GM23248 (cell line): ENCODE data around the gene TBC1D8. TPM values are rescaled to one million over a fixed set of nuclear protein-coding genes. Genes with fewer than 3 reads are reported as not detected.

Source experiments
- DNase-seq: peaks from one replicate; pipeline ENCODE4 v3.0.0-alpha.2; 2015
- H2AFZ ChIP-seq: fragments of 200-600 bp; sonication (generic); 2 replicates; pipeline ENCODE4 v1.6.1; 2016; ENCODE audit warnings: antibody characterized with exemption
- H3F3A ChIP-seq: fragments of 200-600 bp; sonication (generic); 2 replicates; pipeline ENCODE4 v1.6.1; 2016; ENCODE audit warnings: mild to moderate bottlenecking, antibody characterized with exemption, mixed run types; ENCODE audit not compliant: insufficient read depth
- H3K27ac ChIP-seq: fragments of 200-600 bp; sonication (generic); 2 replicates; pipeline ENCODE4 v1.5.1; 2016; ENCODE audit warnings: mild to moderate bottlenecking
- H3K27me3 ChIP-seq: fragments of 200-600 bp; sonication (generic); replicated peaks from 2 replicates; pipeline ENCODE4 v1.6.1; 2016; ENCODE audit warnings: mild to moderate bottlenecking; ENCODE audit not compliant: insufficient read depth
- H3K36me3 ChIP-seq: fragments of 200-600 bp; sonication (generic); 2 replicates; pipeline ENCODE4 v1.6.1; 2016; ENCODE audit warnings: low read depth, mild to moderate bottlenecking
- H3K4me1 ChIP-seq: fragments of 200-600 bp; sonication (generic); 2 replicates; pipeline ENCODE4 v1.6.1; 2016; ENCODE audit warnings: mild to moderate bottlenecking; ENCODE audit not compliant: insufficient read depth
- H3K4me2 ChIP-seq: fragments of 200-600 bp; sonication (generic); one replicate; pipeline ENCODE4 v1.6.1; 2016; ENCODE audit warnings: mild to moderate bottlenecking; ENCODE audit not compliant: unreplicated experiment
- H3K4me3 ChIP-seq: fragments of 200-600 bp; sonication (generic); 2 replicates; pipeline ENCODE4 v1.5.1; 2016; ENCODE audit warnings: mild to moderate bottlenecking
- H3K79me2 ChIP-seq: fragments of 200-600 bp; sonication (generic); 2 replicates; pipeline ENCODE4 v1.6.1; 2016; ENCODE audit warnings: mild to moderate bottlenecking; ENCODE audit not compliant: insufficient read depth
- H3K9ac ChIP-seq: fragments of 200-600 bp; sonication (generic); 2 replicates; pipeline ENCODE4 v1.6.1; 2016; ENCODE audit warnings: mild to moderate bottlenecking
- H3K9me2 ChIP-seq: fragments of 200-600 bp; sonication (generic); 2 replicates; pipeline ENCODE4 v1.6.1; 2016; ENCODE audit warnings: mixed run types, mild to moderate bottlenecking, moderate library complexity; ENCODE audit not compliant: insufficient read depth
- H3K9me3 ChIP-seq: fragments of 200-600 bp; sonication (generic); one replicate; pipeline ENCODE4 v1.6.1; 2017; ENCODE audit warnings: low read depth
- H4K20me1 ChIP-seq: fragments of 200-600 bp; sonication (generic); 2 replicates; pipeline ENCODE4 v1.6.0; 2016; ENCODE audit not compliant: insufficient read depth
- EZH2 ChIP-seq: fragments of 200-600 bp; sonication (generic); IDR thresholded peaks from 2 replicates; pipeline ENCODE4 v1.6.1; 2018; ENCODE audit warnings: antibody characterized with exemption, mild to moderate bottlenecking; ENCODE audit not compliant: insufficient read depth, poor library complexity, severe bottlenecking
- EZH2phosphoT487 ChIP-seq: fragments of 200-600 bp; sonication (generic); IDR thresholded peaks from 2 replicates; pipeline ENCODE4 v1.6.1; 2018; ENCODE audit warnings: antibody characterized with exemption, moderate library complexity, mild to moderate bottlenecking, low read depth; ENCODE audit not compliant: insufficient read depth
- WGBS, 2 experiments: methylation state at CpG; one replicate each; pipeline ENCODE4 v1.1.6; 2015 to 2017; ENCODE audit warnings: low lambda C conversion rate in 2 of 2, low coverage in 1 of 2; ENCODE audit errors: missing lambda C conversion rate in 2 of 2; 5-methylcytosine and 5-hydroxymethylcytosine counted together
- in situ Hi-C: fragments of 300-500 bp; cut with MboI; formaldehyde crosslinking; loops from 2 replicates; pipeline ENCODE4 v1.15.0; 2020
- polyA plus RNA-seq: library from polyadenylated mRNA; unstranded; fragments of >200 nt; fragmentation: Nextera tagmentation; extraction: Ambion mirVana; gene quantifications from 2 replicates; pipeline ENCODE4 v1.2.1, GENCODE V29; 2016
- total RNA-seq: library from RNA; depleted of rRNA; stranded (reverse); fragments of >200 nt; shearing (Covaris generic); gene quantifications from 2 replicates; pipeline ENCODE4 v1.2.3, GENCODE V29; 2014

The TBC1D8 gene
- total and polyA plus RNA-seq, 2 experiments from 2014 or later, result 2.5 to 2.6 TPM

DNA sequence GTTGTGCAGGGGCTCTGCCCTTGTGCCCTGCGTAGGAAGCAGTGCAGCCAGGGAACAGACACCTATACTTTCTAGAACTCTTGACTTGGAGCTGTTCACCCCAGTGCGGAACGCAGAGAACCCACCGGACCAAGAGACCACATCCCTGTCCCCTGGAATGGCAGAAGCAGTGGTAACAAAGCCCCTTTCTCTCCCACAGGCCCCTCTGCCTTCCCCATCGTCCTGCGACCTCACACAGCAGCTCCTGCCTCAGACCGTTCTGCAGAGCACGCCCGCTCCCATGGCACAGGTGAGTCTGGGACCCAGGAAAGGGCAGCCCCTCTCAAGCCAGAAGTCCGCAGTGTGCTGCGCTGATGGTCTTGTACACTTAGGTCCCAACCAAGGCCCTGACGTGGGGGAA, 173.7 kb downstream of the TBC1D8 start:
- in situ Hi-C loops, result no loop called here
- no peak overlapping the region for H3K27ac ChIP-seq
- H4K20me1 ChIP-seq, result no peaks in the 10 kb centered on the region
- no peaks in the 10 kb centered on the region for H3K9me2 ChIP-seq
- TF ChIP-seq EZH2phosphoT487 (no peak), EZH2 (no peak)
- no peaks in the 10 kb centered on the region for H3K36me3 ChIP-seq
- no peak overlapping the region for H2AFZ ChIP-seq
- no peak overlapping the region for H3K4me3 ChIP-seq
- H3K79me2 ChIP-seq, result no peaks in the 10 kb centered on the region
- no peak for DNase-seq
- H3K9me3 ChIP-seq, result no peaks in the 10 kb centered on the region
- H3K4me1 ChIP-seq, result no peaks in the 10 kb centered on the region
- H3K9ac ChIP-seq, result no peak overlapping the region
- WGBS, 2 experiments, result 95 to 98% methylated on average over 12 of the region's 12 CpGs
- H3K27me3 ChIP-seq, result no peaks in the 10 kb centered on the region
- H3K4me2 ChIP-seq, result no peak overlapping the region
- H3F3A ChIP-seq, result no peaks in the 10 kb centered on the region

DNA sequence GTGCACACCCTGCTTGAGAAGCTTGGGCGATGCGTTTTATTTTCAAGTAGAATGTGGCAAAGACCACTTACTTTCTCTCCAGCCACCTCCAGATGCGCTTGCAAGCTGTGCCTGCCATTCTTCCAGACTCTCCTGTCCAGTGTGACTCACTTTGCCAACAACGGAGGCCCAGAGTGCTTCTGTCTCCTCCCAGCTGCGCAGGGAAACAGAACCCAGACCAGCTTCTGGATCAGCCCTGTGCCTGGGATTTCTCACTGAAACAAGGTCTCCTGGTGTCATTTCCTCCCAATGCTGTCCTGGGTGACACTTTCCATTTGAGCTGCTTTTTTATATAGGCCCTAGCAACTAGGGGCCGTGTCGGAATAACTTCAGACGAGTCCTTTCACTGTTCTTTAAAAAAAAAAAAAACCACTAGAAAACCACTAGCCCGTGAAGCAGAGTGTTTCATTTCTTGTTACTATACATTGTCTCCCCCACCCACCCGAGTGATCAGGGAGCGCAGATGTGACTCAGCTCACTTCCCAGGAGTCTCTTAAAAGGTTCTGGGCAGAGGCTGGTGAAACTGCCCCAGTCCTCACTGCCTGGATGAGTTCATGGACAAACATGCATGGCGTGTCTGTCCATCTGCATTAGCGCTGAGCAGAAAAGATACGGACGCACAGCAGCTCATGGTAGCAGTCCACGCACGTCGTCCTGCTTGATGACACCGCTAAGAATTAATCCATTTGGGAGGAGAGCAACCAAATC, 174.4 kb downstream of the TBC1D8 start:
- Histone ChIP-seq H3K27me3 (no peaks in the 10 kb centered on the region), H3K4me3 (no peak overlapping the region), H3K27ac (no peak overlapping the region), H3K9me2 (no peaks in the 10 kb centered on the region), H3K9me3 (no peaks in the 10 kb centered on the region), H3K36me3 (no peaks in the 10 kb centered on the region), H3K4me2 (no peak overlapping the region), H3K4me1 (no peaks in the 10 kb centered on the region), H2AFZ (no peak overlapping the region), H3K79me2 (no peaks in the 10 kb centered on the region), H3F3A (no peaks in the 10 kb centered on the region), H3K9ac (no peak overlapping the region), H4K20me1 (no peaks in the 10 kb centered on the region)
- TF ChIP-seq EZH2, result no peak
- no peak for TF ChIP-seq EZH2phosphoT487
- 96% methylated on average over 19 of the region's 19 CpGs for WGBS, 2 experiments
- DNase-seq, result no peak
- in situ Hi-C loops, result no loop called here

DNA sequence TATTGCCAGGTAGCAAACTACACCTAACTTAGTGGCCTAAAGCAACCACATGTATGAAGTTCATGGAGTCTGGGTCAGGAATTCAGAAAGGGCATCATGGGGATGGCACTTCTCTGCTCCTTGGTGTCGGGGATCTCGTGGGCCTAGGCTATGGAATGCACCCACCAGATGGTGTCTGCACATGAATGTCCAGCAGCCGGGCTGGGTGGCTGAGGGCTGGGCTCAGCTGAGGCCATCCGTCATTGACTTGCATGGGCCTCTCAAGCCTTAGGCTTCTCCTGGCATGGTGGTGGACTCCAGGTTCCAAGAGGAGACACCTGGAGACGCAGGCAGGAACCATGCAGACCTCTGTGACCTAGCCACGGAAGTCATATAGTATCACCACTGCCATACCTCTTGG, 175.1 kb downstream of the TBC1D8 start:
- no peaks in the 10 kb centered on the region for H4K20me1 ChIP-seq
- WGBS, 2 experiments, result 93 to 96% methylated on average over 6 of the region's 6 CpGs
- no peaks in the 10 kb centered on the region for H3K9me3 ChIP-seq
- H3K79me2 ChIP-seq, result no peaks in the 10 kb centered on the region
- no peak overlapping the region for H3K27ac ChIP-seq
- no peaks in the 10 kb centered on the region for H3K9me2 ChIP-seq
- no peaks in the 10 kb centered on the region for H3K27me3 ChIP-seq
- no peaks in the 10 kb centered on the region for H3F3A ChIP-seq
- TF ChIP-seq EZH2phosphoT487 (no peak), EZH2 (no peak)
- H2AFZ ChIP-seq, result no peak overlapping the region
- no peak for DNase-seq
- no peak overlapping the region for H3K4me3 ChIP-seq
- H3K9ac ChIP-seq, result no peak overlapping the region
- no peak overlapping the region for H3K4me2 ChIP-seq
- in situ Hi-C loops, result no loop called here
- H3K36me3 ChIP-seq, result no peaks in the 10 kb centered on the region
- no peaks in the 10 kb centered on the region for H3K4me1 ChIP-seq

DNA sequence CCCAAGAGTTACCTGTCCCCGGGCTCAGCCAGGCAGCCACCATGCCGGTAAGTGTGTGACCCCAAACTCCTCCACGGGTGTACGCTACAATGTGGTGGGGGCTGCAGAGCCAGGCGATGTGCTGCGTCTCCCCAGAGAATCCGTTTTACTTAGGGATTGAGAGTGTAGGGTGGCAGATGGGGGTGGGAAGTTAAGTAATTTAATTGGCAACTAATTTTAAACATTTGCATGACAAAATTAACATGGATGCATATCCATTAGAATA, 175.7 kb downstream of the TBC1D8 start:
- H3K27ac ChIP-seq, result no peak overlapping the region
- H3K27me3 ChIP-seq, result no peaks in the 10 kb centered on the region
- TF ChIP-seq EZH2 (no peak), EZH2phosphoT487 (no peak)
- whole genome bisulfite sequencing, 2 experiments, result 90 to 95% methylated on average over 7 of the region's 7 CpGs
- in situ Hi-C loops, result no loop called here
- no peak for DNase-seq
- H3K9me3 ChIP-seq, result no peaks in the 10 kb centered on the region
- no peaks in the 10 kb centered on the region for H3F3A ChIP-seq
- H2AFZ ChIP-seq, result no peak overlapping the region
- H3K4me2 ChIP-seq, result no peak overlapping the region
- H3K9me2 ChIP-seq, result no peaks in the 10 kb centered on the region
- H3K79me2 ChIP-seq, result no peaks in the 10 kb centered on the region
- H3K9ac ChIP-seq, result no peak overlapping the region
- no peaks in the 10 kb centered on the region for H3K4me1 ChIP-seq
- H3K4me3 ChIP-seq, result no peak overlapping the region
- no peaks in the 10 kb centered on the region for H3K36me3 ChIP-seq
- H4K20me1 ChIP-seq, result no peaks in the 10 kb centered on the region
